ENCODE results near the gene NME4.

NME4 gene

GRCh38 chr16:364595-365491 lies 32.2 kb upstream of the NME4 start:
- no peak for TF ChIP-seq CTCF (IDR thresholded peaks at IDR 0.05)
- TF ChIP-seq ZFX (IDR thresholded peaks at IDR 0.05; ENCODE audit: borderline replicate concordance), result no peak
- no peak overlapping the region for H3K27ac ChIP-seq

- H3K27ac ChIP-seq, result no peak overlapping the region
- TF ChIP-seq CTCF (IDR thresholded peaks at IDR 0.05) (no peak), ZFX (IDR thresholded peaks at IDR 0.05; ENCODE audit: borderline replicate concordance) (no peak)
Observed at GRCh38 chr16:366476-366875, 30.5 kb upstream of the NME4 start.

GRCh38 chr16:367333-367903 lies 29.6 kb upstream of the NME4 start:
- no peak overlapping the region for H3K27ac ChIP-seq
- TF ChIP-seq ZFX (IDR thresholded peaks at IDR 0.05; ENCODE audit: borderline replicate concordance) (no peak), CTCF (IDR thresholded peaks at IDR 0.05) (no peak)

- no peak overlapping the region for H3K27ac ChIP-seq
- no peak for TF ChIP-seq ZFX (IDR thresholded peaks at IDR 0.05; ENCODE audit: borderline replicate concordance)
- TF ChIP-seq CTCF (IDR thresholded peaks at IDR 0.05), result no peak
Observed at GRCh38 chr16:368388-369158, 28.4 kb upstream of the NME4 start.

- H3K27ac ChIP-seq, result no peak overlapping the region
- TF ChIP-seq CTCF (IDR thresholded peaks at IDR 0.05), result no peak
- no peak for TF ChIP-seq ZFX (IDR thresholded peaks at IDR 0.05; ENCODE audit: borderline replicate concordance)
Observed at GRCh38 chr16:369275-369865, 27.6 kb upstream of the NME4 start.

GRCh38 chr16:369866-370436 lies 27.0 kb upstream of the NME4 start:
- H3K27ac ChIP-seq, result no peak overlapping the region; the same call in 1 of the 2 replicates

More at GRCh38 chr16:369866-370436, 27.0 kb upstream of the NME4 start:
- TF ChIP-seq CTCF (IDR thresholded peaks at IDR 0.05) (no peak), ZFX (IDR thresholded peaks at IDR 0.05; ENCODE audit: borderline replicate concordance) (no peak)
